GM18502 (cell line): ENCODE results near the gene MEI1.

ENCODE experiments used
- ATAC-seq: cut with Tn5 transposase; IDR thresholded peaks from one replicate; pipeline ENCODE4 v1.9.1; 2021; ENCODE audit warnings: mild to moderate bottlenecking; ENCODE audit not compliant: unreplicated experiment, poor library complexity

The MEI1 gene

DNA sequence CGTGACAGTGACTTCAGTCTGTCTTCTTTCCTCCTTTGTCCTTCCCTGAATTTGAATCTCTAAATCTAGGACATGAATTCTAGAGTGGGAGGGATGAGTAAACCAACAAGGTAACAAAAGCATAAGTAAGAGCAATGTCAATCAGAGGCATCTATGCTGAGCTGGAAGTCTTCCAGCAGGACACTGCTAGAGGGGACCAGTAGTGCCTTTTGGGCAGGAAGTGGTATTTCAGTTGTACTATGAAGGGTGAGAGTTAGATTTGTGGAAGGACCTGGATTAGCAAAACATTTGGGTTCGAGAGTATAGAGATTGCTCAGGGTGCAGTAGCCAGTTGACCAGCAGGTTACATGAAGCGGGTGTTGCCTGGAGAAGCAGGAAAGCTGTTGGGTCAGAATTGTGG lies 40.3 kb downstream of the MEI1 start:
- ATAC-seq, result no peak

DNA sequence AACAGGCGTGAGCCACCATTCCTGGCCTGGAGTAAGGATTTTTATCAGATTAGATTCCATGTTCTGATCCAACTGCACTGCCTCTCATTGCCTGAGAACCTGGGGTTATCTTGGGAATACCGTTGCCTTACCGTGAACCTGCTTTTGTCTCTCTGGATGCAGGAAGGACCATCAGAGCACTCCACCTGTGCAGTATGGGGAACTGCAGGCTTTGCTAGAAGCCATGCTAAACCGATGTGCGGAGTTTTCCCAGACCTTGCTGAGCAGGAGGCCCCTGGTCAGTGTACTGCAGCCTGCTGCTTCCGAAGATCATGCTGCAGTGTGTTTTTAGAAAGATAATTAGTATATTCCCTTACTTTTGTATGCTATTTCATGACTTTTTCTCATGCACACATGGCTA lies 43.6 kb downstream of the MEI1 start:
- ATAC-seq, result no peak

DNA sequence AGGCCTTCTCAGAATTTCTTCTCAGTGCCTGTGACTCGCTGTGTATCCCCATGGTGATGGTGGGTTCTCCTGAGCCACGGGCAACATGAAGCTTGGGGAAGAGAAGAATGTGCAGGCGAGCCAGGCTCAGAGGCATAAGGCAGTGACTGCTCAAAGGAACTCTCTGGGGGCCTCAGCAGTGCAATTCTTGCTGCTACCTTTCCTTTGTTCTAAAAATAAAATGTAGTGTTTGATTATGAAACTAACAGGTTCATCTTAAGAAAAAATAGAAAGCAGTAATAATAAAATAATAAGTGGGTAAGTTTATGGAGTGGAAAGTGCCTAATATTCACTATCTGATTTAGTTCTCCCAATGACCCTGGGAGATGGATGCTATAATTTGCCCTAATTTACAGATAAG lies 46.7 kb downstream of the MEI1 start:
- no peak for ATAC-seq

DNA sequence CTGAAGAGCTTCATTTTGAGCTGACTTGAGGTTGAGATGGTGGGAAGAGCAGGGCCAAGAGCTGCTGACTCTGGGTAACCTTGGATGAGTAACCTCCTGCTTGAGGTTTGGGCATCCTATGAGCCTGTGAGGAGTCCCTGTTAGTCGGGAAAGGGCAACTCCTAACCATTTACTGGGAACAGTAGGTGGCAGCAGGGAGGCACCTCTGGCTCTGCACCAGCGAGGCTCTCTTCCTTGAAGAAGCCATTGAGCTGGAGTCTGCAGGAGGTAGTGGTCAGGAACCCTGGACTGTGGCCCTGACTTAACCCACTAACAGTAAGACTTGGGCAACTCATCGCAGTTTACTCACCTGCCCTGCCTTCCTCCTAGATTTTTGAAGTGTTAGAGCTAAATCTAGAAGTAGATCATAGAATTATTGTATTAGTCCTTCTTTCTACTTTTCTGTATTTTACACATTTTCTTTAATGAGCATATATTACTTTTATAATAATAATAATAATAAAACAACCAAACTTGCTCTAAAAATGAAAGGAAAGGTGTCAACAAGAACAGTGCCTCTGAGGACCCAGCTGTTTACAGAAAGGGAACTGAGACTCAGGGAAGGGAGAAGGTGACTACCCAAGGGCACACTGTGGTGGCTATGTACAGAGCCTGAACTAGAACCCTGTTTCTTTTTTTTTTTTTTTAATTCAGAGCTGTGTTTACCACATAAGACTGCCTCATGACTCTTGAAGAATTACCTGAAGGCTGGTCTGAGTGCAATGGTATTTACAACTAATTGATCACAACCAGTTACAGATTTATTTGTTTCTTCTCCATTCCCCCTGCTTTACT lies 47.5 kb downstream of the MEI1 start:
- ATAC-seq, result peak; percentile 84

DNA sequence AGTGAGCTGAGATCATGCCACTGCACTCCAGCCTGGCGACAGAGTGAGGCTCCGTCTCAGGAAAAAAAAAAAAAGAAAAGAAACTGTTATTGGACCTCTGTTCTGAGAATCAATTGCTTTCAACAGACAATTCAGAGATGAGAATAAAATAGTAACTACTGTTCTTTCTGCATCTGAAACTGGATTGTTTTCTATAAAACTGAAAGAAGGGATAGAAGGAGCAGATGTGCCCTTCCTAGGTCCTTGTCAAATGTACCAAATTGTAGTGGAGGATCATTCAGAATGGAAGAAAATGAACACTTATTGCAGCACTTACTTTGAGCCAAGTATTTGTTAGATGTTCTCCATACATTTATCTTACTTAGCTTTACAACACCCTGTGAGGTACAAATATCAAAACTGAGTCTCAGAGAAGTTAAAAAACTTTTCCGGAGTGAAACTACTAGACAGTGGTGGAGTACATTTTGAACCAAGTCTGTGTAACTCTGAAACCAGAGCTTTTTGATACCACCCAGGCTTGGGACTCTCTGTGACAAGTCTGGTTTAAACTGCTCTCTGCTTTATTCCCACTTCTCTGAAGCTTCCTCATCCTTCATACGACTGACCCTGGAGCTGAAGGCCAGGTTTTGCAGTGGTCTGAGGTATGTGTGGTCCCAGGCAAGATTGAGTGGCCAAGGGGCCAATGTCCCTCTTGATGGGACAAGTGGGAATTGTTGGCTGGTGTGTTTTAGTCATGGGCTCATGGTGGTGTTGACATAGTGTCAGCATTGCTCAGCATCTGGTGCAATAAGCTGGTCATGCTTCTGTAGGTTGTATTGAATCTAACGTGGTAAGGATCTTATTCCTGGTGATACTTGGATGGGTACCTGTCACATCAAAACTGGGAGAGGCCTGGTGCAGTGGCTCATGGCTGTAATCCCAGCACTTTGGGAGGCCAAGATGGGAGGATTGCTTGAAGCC lies 53.0 kb downstream of the MEI1 start:
- peak; percentile 60 for ATAC-seq

DNA sequence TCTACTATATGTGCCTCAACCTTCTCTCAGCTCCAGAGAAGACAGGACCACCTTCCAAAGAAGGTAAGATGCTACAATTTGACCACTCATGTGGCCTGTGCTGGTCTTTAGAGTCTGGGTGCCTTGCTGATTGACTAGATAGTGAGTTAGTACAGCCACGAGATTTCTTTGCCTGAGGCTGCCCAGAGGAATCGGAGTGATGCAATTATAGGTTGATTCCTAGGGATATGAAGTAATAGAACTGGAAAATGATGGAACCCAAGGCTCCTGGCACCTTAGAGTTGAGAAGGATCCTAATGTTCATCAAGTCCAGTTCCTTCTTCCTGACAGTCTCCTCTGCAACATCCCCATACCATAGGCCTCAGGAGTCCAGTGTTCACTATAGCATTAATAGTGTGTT lies 54.7 kb downstream of the MEI1 start:
- ATAC-seq, result no peak

DNA sequence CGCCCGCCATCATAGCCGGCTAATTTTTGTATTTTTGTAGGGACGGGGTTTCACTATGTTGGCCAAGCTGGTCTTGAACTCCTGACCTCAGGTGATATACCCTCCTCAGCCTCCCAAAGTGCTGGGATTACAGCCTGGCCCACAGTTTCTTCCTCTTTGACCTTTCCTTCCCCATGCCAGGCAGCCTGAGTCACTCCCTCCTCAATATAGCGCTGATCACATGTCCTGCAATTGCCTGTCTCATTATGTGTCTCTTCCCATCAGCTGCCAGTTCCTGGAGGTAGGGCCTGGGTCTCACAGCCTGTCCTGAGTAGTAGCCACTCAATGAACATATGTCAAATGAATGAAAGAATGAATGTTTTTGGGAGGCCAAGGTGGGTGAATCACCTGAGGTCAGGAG lies 58.2 kb downstream of the MEI1 start:
- ATAC-seq, result no peak

DNA sequence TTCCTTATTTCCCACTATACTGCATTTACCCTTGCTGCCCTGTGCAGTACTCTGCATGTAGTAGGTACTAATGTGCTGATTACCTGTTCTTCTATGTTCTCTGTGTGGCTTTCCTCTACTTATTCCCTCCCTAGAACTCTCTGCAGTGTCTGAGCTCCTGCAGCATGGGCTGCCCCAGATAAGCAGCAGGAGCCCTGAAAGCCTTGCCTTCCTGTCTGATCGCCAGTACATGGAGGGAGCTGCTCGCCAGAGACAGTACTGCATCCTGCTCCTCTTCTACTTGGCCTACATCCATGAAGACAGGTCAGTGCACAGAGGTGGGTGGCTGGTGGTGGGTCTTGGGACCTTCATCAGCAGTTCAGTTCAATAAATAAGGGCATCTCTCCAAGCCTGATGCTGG lies 58.9 kb downstream of the MEI1 start:
- ATAC-seq, result no peak

DNA sequence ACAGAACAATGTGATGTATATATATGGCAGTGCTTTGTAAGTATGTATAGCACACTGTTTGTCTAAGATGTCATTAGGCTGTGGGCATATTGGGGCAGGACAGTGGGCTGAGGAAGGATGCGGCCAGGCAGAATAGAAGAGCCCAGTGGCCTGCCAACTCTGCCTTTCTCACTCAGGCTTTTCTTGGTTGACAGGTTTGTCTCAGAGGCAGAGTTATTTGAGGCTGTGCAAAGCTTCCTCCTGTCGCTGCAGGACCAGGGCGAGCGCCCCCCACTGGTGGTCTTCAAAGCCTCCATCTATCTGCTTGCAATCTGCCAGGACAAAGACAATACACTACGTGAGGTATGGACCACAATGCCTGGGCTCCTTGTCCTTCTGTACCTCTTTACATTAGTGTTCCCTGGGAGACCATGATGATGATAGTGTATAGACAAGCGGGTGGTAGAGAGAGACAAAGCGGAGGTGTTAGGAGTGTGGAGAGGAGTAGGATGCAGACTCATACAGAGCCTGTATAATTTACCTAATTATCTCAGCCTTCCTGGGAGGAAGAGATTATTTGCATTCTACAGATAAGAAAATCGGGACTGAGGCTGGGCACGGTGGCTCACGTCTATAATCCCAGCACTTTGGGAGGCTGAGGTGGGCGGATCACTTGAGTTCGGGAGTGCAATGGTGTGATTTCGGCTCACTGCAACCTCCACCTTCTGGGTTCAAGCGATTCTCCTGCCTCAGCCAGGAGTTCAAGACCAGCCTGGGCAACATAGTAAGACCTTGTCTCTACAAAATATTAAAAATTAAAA lies 63.9 kb downstream of the MEI1 start:
- ATAC-seq, result no peak

DNA sequence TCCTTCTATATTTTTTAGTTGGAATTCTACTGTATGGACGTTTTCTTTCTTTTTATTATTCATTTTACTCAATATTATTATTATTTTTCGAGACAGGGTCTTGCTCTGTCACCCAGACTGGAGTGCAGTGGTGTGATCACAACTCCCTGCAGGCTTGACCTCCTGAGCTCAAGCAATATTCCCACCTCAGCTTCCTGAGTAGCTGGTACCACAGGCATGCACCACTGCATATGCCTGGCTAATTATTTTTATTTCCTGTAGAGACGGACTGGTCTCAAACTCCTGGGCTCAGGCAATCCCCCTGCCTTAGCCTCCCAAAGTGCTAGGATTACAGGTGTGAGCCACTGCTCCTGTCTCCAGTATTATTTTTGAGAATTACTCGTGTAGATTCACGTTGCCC lies 67.2 kb downstream of the MEI1 start:
- no peak for ATAC-seq

DNA sequence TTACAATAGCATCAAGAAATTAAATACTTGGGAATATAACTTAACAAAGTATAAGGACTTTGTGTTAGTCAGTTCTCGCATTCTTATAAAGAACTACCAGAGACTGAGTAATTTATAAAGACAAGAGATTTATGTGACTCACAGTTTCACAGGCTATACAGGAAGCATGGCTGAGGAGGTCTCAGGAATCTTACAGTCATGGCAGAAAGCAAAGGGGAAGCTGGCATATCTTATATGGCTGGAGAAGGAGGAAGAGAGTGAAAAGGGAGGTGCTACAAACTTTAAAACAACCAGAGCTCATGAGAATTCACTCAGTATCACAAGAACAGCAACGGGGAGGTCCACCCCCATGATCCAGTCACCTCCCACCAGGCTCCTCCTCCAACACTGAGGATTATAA lies 69.1 kb downstream of the MEI1 start:
- no peak for ATAC-seq

DNA sequence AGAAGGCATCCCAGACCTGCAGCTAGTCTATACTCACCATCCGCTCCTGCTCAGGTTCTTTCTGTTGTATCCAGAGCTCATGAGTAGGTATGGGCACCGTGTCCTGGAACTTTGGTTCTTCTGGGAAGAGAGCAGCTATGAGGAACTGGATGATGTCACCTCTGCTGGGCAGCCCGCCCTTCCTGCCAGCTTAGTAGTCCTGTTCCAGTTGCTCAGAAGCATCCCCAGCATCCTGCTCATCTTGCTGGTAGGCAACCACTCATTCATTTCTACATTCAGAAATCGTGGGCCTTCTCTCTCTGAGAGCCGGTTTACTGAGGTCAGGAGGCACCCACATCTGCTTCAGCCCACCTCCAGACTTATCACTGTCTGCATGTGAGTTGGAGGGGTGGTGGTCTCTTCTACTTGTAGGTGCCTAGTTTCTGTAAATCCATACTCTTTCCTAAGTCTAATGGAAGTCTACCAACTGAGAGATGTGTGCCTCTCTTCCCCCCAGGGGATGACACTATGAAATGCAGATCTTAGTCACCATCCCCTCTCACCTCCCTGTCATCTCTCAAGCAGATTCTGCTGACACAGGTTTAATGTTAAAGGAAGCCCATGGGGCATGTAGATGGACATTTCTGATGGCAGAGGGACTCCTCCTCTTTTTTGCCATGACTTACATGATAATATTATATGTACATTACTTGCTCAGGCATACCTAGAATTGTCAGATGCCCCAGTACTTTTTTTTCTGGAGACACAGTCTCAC lies 71.6 kb downstream of the MEI1 start:
- ATAC-seq, result no peak

DNA sequence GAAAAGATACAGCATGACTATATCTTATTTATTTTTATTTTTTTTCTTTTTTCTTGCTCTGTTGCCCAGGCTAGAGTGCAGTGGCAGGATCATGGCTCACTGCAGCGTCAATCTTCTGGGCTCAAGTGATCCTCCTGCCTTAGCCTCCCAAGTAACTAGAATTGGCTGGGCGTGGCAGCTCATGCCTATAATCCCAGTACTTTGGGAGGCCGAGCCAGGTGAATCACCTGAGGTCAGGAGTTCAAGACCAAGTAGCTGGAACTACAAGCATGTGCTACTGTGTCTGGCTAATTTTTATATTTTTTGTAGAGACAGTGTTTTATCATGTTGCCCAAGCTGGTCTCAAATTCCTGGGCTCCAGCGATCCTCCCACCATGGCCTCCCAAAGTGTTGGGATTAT lies 72.9 kb downstream of the MEI1 start:
- ATAC-seq, result no peak

DNA sequence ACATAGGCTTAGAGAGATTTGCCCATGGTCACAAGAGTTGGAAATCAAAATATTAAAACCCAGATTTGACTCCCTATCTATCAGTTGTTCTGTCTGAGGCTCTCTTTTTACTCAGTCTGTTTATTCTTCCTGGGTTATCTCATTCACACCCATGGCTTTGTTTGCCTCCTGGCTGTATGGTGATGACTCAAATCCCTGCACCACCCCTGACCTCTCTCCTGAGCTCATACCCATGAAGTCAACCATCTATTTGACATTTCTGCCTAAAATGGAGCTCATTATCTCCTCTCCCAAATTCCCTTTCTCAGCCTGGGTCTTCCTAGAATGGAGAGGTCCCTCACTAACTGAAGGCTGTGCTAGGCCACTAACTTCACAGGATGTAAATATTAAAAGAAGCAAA lies 73.3 kb downstream of the MEI1 start:
- ATAC-seq, result no peak

DNA sequence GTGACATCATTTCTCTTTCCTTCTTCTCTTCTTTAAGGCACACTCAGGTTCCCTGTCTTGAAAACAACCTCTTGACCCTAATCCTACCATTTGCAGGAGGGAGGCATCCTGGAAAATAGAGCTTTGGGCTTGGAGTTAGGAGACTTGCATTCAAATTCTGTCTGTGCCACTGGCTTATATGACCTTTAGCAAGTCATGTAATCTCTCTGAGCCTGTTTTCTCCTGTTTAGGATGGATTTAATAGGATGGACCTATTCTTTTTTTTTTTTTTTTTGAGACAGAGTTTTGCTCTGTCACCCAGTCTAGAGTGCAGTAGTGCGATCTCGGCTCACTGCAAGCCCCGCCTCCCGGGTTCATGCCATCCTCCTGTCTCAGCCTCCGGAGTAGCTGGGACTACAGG lies 76.0 kb downstream of the MEI1 start:
- no peak for ATAC-seq

DNA sequence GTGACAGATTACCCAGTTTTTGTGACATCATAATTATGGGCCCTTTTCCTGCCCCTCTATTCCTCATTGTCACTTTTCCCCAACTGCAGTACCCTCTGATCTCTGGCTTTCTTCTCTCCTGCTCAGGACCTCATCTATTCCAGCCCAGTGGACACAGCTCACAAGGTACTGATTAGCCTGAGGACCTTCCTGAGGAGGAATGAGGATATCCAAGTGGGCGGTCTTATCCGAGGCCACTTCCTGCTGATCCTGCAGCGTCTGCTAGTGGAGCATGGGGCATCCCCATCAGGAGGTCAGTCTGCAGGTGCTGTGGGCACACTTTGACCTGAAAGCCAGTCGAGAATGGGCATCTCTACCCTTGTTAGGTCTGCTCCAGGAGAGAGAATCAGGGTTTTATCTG lies 76.7 kb downstream of the MEI1 start:
- no peak for ATAC-seq

DNA sequence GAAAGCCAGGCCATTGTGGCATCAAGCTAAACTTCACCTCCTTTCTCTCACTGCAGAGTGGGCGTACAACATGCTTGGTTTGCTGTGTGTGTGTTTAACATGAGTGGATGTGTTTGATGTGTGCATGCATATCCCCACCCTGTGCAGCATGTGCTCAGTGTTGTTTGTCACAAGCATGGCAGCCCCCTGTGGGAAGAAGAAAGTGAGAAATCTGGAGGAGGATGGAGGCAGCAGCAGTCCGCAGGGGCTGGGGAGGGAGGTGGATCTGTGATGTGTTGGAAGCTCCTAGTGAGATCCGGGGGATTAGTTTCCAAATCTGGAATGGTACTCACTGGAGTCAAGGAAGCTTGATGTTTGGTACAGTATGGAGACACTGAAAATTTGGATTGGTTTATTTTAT lies 77.1 kb downstream of the MEI1 start:
- ATAC-seq, result no peak

DNA sequence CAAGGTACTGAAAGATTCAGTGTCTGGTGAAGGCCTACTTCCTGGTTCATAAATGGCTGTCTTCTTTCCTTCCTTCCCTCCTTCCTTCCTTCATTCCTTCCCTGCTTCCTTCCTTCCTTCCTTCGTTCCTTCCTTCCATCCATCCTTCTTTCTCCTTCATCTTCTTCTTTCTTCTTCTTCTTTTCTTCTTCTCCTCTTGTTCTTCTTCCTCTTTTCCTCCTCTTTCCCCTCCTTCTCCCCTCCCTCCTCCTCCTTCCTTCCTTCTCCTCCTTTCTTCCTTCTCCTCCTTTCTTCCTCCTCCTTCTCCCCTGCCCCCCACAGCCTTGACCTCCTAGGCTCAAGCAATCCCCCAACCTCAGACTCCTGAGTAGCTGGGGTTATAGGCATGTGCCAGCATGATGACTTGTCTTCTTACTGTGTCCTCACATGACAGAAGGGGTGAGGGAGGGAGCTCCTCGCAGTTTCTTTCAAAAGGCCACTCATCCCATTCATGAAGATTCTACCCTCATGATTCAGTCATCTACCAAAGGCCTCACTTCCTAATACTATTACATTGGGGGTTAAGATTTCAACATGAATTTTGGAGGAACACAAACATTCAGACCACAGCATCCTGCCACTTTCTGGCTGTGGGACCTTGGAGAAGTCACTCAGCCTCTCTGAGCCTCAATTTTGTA lies 78.6 kb downstream of the MEI1 start:
- no peak for ATAC-seq

DNA sequence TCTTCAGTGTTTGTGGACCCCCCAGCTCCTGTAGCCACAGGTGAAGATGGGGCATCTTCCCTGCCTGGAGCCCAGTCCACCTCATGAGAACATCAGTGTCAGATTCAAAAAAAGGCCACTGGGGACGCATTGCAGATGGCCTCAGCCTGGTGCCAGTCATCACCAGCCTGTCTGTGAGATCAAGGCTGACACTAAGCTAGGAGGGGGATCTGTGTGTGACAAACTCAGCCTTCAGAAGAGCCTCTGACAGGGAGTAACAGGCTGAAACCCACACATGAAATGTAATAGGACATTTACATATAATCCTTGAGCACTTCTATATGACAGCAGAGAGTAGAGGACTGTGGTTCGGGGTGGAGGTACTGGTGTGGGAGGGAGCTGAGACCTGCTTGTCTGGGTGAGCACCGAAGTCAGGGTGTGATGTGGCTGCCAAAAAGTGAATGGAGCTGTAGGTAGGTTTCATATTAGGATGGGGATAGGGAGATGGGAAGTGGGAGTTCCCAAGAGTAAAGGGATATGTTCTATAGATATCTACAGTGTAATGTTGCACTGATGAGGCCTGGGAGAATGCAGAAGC lies 80.7 kb downstream of the MEI1 start:
- ATAC-seq, result no peak
